GM18909 (cell line): ENCODE data around the gene SPAG4.

Experiments used
- ATAC-seq: cut with Tn5 transposase; IDR thresholded peaks from one replicate; pipeline ENCODE4 v1.9.1; 2021; ENCODE audit warnings: mild to moderate bottlenecking; ENCODE audit not compliant: unreplicated experiment, poor library complexity

Gene SPAG4, protein sequence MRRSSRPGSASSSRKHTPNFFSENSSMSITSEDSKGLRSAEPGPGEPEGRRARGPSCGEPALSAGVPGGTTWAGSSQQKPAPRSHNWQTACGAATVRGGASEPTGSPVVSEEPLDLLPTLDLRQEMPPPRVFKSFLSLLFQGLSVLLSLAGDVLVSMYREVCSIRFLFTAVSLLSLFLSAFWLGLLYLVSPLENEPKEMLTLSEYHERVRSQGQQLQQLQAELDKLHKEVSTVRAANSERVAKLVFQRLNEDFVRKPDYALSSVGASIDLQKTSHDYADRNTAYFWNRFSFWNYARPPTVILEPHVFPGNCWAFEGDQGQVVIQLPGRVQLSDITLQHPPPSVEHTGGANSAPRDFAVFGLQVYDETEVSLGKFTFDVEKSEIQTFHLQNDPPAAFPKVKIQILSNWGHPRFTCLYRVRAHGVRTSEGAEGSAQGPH

DNA sequence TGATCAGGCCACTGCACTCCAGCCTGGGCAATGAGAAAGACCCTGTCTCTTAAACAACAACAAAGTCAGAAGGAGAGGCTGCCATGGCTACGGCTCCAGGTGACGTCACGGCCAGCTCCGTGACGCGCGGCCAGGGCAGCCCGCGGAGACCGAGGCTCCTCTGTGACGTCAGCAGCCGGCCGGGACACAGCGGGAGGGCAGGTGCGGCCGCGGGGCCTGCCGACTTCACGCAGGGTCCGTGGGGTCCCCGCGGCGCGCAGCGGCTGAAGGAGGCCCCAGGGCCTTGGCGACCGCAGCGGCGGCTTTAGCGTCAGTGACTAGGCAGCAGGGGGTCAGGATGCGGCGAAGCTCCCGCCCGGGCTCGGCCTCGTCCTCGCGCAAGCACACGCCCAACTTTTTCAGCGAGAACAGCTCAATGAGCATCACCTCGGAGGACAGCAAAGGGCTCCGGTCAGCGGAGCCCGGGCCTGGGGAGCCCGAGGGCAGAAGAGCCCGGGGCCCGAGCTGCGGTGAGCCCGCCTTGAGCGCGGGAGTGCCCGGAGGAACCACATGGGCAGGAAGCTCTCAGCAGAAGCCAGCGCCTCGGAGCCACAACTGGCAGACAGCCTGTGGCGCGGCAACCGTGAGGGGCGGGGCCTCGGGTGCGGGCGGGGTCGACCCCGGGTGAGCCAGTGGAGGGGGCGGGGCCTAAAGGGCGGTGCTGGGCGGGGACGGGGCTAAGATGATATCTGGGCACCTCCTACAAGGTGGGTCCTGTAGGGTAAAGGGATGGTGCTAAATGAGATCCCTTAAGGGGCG lies at the start of gene SPAG4:
Gene SPAG4 (plus strand): TSS at position 163 of the 798 bp plus-strand sequence. CDS start 175 bp downstream, at position 338.
- peak; percentile 78 for ATAC-seq

DNA sequence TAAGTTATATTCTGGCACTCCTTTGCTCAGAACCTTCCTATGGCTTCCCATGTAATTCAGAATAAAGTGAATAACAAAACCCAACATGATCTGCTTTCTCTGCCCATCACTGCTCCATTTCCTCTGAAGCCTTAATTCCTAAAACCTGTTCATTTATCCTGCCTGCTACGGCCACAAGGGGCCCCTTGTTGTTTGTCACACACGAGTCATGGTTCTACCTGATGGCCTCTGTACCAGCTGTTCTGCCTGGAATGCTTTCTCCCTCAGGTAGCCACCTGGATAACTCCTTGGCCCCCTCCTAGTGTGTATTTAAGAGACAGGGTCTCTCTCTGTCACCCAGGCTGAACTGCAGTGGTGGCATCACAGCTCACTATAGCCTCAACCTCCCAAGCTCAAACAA lies 47.0 kb upstream of the SPAG4 start:
- ATAC-seq, result no peak

DNA sequence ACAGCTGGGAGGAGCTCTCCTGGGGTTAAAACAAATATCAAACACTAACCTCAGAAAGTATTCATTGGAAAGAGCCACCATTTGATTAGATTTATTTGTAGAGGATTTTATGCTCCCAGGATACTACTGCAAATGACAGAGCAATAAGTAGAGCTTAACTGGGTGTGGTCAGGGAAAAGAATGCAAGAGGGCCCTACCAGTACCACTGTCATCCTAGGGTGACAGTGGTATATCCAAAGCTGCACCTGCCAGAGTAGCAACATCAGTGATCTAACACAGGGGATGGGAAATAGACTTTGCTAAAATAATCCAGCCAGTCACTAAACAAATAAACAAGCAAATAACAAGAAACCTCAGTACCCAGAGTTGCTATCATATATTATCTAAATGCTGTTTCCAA lies 44.1 kb upstream of the SPAG4 start:
- no peak for ATAC-seq

DNA sequence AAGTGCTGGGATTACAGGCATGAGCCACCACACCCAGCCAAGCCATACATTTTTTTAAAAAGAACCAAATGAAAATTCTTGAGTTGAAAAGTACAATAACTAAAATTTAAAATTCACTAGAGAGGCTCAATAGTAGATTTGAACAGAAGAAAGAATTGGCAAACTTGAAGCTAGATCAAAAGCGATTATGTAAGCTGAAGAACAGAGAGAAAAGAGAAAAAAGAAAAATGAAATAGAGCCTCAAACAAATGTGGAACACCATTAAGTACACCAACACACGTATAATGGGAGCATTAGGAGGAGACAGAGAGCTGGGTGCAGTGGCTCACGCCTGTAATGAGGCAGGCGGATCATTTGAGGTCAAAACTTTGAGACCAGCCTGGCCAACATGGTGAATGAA lies 42.8 kb upstream of the SPAG4 start:
- no peak for ATAC-seq

DNA sequence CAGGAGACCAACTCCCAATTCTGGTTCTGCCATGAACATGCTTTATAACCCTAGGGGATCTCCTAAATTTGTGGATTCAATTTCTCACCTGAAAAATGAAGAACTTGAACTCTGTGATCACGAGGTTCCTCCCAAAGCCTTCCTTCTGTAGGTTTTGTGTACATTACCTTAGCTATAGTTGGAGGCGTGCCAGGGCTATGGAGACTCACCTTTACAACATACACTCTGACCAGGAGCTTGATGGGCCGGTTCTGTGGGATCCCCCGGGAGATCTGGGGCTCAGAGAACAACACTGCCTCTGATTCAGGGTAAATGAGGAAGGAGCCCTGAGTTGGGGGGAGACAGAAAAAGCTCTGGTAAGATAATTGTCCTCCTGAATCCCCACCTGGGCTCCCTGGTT lies 39.7 kb upstream of the SPAG4 start:
- ATAC-seq, result no peak

DNA sequence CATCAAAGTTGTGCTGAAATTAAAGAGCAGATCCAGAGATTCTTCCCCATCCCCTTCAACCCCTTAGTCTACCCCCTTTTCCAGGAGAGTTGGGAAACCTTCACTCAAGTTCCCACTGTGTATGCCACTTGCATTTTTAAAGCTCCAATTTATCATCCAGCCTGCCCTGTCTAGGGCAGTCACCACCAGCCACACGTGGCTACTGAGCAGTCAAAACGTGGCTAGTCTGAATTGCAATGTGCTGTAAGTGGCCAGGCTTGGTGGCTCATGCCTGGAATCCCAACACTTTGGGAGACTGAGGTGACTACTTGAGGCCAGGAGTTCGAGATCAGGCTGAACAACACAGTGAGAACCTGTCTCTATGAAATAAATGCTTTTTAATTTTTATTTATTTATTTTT lies 38.8 kb upstream of the SPAG4 start:
- ATAC-seq, result no peak

DNA sequence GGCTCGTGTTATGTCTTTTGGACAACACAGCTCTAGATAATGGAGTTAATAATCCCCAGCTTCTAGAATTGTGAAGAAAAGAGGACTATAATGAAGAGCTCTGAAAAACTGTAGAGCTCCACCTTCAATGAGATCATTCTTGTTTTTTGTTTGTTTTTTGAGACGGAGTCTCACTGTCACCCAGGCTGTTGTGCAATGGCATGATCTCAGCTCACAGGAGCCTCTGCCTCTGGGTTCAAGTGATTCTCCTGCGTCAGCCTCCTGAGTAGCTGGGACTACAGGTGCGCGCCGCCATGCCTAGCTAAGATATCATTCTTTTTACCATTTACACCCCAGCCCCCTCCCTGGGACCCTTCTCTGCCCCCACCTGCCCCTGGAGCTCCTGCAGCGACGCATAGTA lies 37.2 kb upstream of the SPAG4 start:
- ATAC-seq, result no peak

DNA sequence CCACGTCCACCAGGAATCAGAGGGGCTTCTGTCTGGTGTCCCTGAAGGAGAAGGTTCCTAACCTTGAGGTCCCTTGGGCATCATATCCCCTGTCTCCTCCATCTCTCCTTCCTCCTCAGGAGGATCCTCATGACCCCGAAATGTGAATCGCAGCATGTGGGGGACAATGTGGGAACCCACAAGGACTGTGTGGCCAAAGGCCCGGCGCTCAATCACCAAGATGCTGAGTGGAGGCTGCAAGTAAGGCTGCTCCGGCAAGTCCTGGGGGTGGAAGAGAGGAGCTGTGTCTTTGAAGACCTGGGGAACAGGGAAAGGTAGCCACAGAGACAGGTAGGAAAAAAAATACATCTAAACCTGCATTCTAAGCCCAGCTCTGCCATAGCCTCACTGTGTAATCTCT lies 36.4 kb upstream of the SPAG4 start:
- ATAC-seq, result no peak

DNA sequence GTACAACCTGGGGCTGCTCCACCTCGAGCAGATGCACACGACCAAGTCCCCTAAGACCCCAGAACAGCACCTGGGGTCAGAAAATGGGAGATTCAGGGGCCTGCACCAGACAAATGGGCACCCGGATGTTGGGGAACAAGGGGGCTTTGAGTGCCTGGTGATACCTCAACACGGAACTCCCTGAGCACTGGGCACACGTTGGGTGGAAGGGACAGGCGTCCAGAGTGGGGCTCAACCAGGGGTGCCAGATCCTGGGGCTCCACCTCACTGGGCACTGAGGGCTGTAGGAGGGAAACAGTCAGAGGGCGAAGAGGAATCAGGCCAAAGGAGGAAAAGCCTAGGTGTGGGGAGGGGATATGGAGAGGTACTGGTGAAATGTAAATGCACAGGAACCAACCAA lies 33.5 kb upstream of the SPAG4 start:
- no peak for ATAC-seq

DNA sequence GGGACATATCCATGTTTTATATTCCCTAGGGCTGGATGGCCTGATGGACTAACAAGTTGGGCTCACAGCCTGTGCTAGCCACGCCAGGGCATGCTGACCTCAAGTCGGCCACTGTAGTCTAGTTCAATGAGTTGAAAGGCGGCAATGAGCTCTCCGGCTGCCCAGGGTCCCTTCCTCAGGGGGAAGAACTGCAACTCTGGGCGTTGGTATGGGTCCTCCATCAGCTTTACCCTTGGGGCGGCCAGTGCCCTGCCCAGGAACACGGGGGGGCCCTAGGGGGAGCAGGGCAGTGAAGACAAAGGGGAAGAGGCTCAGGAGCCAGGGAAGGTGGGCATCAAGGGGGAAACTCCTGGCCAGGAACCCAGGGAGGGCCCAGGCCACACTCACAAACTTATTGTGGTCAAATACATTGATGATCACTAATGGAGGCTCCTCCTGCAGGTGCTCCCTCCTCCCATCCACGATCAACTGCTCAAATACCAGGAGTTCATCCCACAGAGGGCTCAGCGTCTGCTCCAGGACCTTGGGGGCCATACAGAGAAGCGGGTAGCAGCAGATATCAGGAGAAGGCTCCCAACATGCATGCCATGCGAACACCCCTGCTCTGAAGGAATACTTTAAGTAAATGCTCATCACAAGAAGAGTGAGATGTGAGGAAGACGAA lies 32.8 kb upstream of the SPAG4 start:
- ATAC-seq, result no peak

DNA sequence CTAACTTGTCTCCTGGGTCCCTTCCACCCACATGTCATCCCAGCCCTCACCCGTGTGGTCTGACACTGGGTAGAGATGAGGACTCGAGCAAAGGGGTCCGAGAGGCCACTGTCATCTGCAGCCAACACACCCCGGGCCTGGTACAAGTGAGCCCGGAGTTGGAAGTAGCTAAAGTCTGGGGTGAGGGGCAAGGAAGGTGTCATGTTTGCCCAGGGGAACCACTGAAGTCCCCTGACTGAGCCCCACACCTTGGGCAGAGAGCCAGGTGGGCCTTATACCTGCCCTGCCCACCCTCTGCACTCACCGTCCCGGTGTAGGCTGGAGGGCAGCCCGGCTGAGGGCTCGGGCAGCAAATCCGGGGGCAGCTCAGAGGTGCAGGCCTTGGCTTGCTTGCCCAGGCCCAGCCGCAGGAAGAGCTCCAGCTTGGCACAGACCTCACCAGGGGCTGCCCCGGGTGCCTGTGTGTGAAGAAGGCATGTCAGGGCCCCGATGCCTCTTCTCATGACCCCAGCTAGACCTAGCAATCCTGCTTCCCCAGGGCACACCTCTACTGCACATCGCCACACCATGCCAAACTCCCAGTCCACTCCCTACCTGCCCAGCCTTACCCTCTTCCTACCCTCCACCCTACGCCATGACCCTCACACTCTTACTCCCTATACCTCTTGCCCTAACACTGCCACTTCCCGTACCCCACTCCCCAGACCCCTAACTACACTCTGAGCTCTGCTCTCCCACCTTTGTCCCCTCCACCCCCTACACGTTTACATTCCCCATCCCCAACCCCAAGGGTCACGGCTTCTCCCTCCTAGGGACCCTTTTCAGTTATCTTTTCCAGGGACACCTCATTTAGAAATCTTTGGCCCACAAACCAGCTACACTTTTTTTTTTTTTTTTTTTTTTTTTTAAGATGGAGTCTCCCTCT lies 31.7 kb upstream of the SPAG4 start:
- no peak for ATAC-seq

DNA sequence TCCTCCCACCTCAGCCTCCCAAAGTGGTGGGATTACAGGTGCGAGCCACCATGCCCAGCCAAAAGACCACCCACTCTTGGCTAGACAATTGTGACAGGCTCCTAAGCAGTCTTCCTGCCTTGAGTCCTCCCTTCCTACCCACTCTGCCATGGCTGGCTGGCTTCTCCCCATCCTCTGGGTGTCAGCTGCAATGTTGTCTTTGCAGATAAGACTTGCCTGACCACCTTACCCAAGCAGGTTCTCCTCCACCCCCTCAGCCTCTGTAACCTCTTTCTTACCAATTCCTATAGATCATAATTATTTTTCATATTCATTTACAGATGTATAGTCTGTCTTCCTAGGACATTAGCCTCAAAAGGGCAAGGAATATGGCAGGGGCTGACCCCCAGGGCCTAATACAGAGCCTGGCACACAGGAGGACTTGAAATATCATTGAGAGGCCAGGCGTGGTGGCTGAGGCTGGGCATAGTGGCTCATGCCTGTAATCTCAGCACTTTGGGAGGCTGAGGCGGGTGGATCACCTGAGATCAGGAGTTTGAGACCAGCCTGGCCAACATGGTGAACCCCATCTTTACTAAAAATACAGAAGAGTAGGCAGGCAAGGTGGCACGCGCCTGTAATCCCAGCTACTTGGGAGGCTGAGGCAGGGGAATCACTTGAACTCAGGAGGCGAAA lies 28.7 kb upstream of the SPAG4 start:
- ATAC-seq, result no peak

DNA sequence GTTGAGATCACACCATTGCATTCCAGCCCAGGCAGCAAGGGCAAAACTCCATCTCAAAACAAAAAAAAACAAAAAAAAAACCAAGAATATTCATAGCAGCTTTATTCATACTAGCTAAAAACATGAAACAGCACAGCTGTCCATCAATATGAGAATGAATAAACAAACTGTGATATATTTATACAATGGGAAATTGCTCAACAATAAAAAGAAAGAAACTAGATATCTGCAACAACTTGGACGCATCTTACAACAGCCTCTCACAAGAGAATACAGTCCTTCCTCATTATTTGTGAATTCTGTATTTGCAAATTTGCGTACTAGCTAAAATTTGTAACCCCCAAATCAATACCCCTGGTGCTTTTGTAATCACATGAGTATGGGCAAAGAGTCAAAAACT lies 28.2 kb upstream of the SPAG4 start:
- ATAC-seq, result no peak

DNA sequence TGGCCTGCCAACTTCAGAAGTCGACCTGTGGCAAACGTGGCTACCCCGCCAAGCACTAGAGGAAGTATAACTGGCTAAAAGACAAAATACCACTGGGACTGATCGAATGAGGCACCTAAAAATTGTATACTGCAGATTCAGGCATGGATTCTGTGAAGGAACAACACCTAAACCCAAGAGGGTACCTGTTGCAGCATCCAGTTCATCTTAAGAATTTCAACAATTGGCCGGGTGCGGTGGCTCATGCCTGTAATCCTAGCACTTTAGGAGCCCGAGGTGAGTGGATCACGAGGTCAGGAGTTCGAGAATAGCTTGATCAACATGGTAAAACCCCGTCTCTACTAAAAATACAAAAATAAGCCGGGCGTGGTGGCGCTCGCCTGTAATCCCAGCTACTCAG lies 27.2 kb upstream of the SPAG4 start:
- no peak for ATAC-seq

DNA sequence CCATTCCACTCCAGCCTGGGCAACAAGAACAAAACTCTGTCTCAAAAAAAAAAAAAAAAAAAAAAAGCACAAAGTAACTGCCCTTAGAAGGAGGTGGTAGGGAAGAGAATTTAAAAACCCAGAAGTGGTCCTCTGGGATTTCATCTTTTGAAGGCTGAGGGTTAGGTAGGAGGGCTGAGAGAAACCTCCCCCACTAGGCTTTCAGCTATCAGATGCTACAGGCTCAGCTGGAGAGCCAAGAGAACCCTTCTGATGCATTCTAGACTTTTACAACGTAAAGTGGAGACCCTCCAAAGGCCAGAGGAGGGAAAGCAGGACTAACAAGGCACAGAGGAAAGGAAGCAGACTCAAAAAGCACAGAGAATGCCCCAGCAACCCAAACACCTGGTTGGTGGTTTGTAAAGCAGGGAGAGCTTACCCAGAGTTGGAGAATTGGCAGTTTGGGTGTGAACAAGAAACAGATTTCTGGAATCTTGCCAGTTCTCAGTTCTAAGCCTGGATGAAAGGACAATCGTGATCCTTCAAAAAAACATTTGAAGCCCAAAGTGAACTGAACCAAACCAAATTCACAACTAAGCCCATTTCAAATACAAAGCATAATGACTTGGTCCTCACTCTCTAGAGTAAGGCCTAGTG lies 23.2 kb upstream of the SPAG4 start:
- no peak for ATAC-seq

DNA sequence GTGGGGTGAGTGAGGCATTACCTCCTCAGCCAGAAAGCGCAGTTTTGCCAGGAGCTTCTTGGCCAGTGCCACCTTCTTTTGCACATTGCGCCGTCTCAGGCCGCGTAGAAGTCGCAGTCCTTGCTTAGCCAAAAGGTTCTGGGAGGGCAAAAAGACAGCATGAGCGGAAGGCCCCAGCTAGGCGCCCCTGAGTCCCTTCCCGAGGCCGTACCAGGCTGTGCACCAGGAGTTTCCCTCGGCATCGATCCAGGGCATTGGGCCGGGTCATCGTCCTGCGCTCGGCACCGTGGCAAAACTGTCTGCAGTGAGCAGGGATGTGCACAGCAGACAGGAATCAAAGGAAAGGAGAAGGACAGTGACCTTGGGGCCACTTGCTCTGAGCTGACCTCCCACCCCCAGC lies 20.2 kb upstream of the SPAG4 start:
- no peak for ATAC-seq

DNA sequence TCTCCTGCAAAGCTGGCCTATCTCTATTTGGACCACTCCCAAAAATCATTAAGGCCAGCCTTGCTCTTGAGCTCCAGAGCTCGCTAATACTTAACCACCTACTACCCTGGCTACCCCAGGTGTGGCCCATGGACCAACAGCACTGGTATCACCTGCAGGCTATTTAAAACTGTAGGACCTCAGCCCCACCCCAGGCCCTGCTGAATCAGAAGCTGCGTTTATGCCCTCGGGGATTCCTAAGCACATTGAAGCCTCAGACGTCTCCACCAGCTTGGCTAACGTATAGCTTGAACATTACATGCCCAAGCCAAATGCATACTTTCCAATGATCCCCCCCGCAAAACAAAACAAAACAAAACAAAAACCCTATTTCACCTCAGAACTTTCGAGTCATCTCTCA lies 19.7 kb upstream of the SPAG4 start:
- no peak for ATAC-seq

DNA sequence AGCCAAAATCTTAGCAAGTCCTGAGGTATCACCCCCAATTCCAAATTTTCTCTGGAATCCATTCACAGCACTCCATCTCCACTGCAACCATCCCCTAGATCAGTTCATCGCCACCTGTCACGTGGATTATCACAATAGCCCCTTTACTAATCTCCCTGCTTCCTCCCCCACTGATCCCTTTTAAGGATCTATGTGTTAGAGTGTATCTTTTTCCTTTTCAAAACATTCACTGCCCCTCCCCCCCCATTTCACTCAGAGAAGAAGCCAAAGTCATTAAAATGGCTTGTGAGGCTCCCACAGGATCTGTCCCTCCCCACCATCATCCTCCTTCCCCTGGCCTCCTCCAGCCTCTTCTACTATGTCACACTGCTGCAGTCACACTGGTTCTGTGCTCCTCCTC lies 18.4 kb upstream of the SPAG4 start:
- ATAC-seq, result no peak

DNA sequence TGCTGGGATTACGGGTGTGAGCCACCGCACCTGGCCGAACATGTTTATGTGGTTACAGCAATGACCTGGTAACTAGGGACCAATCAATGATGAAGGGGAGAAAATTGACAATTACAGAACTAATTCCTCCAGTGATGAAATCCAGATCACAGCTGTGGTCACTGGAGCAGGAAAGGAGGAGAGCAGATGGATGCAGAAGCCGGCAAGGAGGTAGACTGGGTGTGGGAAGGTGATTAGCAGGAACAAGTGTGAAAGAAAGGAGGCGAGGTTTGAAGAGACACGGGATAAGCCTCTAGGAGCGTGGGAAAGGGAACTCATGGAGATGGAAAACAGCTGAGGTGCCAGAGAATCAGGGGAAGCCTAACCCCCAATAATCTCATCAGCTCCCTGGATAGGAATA lies 17.2 kb upstream of the SPAG4 start:
- ATAC-seq, result no peak
